AG04450 (cell line): ENCODE measurements around the gene FAM107A. TPM values are rescaled to one million over a fixed set of nuclear protein-coding genes. Genes with fewer than 3 reads are reported as not detected.
A peak's percentile ranks its signal among the peaks of the same experiment; 100 is the strongest.
"Not testable (repeated sequence)": the region's sequence is repeated elsewhere in the genome, so short reads cannot be mapped to it uniquely, and the experiment has no call there.

Source experiments
- CTCF ChIA-PET: fragments of 300-600, 350-600 bp; formaldehyde crosslinking; extraction: SDS; loops from one replicate; lab custom pipeline; 2022; ENCODE audit warnings: antibody characterized with exemption, inconsistent platforms; lab: Charles Lee
- POLR2A ChIA-PET: fragments of 350-600 bp; formaldehyde crosslinking; extraction: SDS; loops from one replicate; lab custom pipeline; 2021; ENCODE audit warnings: antibody characterized with exemption, inconsistent platforms; lab: Yijun Ruan, JAX
- DNase-seq: peaks from one replicate; pipeline ENCODE4 v3.0.0-alpha.2; 2011; ENCODE audit warnings: low read depth, low spot score
- H3K27ac ChIP-seq: one replicate; pipeline ENCODE4 v1.5.1; 2012; ENCODE audit warnings: low read depth, low read length, control low read depth
- H3K27me3 ChIP-seq: one replicate; pipeline ENCODE4 v1.6.0; 2012; ENCODE audit warnings: low read length; ENCODE audit not compliant: control insufficient read depth, insufficient read depth
- H3K4me3 ChIP-seq: 2 replicates; pipeline ENCODE4 v1.5.1; 2011; ENCODE audit warnings: mild to moderate bottlenecking, low read depth, low read length, control low read depth
- H3K9me3 ChIP-seq: 2 replicates; pipeline ENCODE4 v1.5.1; 2012; ENCODE audit warnings: low read length; ENCODE audit not compliant: control insufficient read depth, insufficient read depth
- polyA plus RNA-seq: library from polyadenylated mRNA; depleted of rRNA; stranded (reverse); fragments of >200 nt; gene quantifications from 2 replicates; pipeline ENCODE4 v1.2.3, GENCODE V29; 2011
- TF ChIP-seq, protein P1 (sequence below): IDR thresholded peaks from 2 replicates; pipeline ENCODE4 v1.5.1; 2011; ENCODE audit warnings: low read depth, low read length, control low read depth, inconsistent platforms

The FAM107A gene
- polyA plus RNA-seq, 1 experiment, result 0.02 TPM

DNA sequence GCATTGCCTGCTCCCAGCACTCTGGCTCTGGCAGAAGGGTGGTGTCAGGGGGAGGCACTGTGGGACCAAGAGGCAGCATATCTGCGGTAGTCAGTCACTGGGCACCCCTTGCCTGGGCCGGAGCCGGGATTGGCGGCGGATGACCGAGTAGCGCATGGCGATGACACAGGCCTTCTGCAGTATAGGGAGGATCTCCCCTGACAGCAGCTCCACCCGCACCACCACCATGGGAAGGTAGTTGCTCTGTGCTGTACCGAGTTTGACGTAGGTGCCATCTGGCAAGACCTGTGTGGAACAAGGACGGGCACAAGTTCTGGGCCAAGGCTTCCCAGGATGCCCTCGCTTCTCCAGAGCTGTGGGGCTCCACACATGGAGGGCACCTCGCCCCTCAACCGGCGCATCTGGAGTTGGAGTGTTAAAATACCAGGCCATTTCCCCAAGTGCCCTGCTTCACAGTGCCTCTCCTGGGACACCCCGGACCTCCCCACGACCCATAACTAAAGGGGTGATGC is 46.8 kb downstream of the FAM107A start:
- Histone ChIP-seq H3K9me3 (no peaks in the 10 kb centered on the region), H3K27me3 (no peaks in the 10 kb centered on the region), H3K27ac (no peak overlapping the region), H3K4me3 (no peak overlapping the region)
- no peak for DNase-seq
- TF ChIP-seq, protein P1, sequence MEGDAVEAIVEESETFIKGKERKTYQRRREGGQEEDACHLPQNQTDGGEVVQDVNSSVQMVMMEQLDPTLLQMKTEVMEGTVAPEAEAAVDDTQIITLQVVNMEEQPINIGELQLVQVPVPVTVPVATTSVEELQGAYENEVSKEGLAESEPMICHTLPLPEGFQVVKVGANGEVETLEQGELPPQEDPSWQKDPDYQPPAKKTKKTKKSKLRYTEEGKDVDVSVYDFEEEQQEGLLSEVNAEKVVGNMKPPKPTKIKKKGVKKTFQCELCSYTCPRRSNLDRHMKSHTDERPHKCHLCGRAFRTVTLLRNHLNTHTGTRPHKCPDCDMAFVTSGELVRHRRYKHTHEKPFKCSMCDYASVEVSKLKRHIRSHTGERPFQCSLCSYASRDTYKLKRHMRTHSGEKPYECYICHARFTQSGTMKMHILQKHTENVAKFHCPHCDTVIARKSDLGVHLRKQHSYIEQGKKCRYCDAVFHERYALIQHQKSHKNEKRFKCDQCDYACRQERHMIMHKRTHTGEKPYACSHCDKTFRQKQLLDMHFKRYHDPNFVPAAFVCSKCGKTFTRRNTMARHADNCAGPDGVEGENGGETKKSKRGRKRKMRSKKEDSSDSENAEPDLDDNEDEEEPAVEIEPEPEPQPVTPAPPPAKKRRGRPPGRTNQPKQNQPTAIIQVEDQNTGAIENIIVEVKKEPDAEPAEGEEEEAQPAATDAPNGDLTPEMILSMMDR, result no peak
- POLR2A ChIA-PET, result no interaction called here
- CTCF ChIA-PET, result interaction anchor here (1.2 to 2.5 kb wide), 3 partner anchors 8 to 100 kb away, joined by 3 to 8 read pairs (median 6); no protein-coding TSS in a partner anchor

DNA sequence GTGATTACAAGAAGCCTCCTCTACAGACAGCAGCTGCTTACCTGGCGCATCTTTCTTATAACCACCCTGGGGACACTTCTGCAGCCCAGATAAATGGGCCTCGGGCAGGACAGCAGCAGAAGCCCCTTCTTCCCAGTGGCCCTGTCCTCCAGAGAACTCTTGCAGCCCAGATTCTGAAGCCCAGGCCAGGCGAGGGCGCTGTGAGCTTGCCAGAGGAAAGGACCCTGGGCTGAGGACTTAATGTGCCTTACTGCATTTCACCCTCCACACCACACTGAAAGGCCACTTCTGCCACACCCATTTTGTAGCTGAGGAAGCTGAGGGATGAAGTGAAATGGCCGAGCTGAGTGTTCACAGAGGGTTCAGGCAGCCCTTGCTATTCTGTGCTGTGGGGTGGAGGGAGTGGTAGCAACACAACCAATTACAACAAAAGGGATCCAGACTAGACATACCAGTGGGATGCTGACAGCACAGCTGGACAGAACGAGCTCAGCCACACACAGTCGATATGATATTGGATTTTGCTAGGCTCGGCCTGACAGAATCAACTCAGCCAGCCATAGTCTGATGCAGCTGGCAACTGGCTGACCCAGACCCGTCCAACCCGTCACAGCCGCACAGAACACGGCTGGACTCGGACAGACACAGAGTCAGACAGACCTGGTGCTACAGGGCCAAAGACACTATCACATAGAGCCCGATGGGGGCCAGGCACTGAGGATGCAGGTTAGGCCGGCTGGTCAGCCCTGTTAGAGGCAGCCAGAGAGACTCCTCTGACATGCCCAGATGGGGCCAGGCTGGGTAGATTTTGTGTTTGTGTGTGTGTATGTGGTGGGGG is 47.5 kb downstream of the FAM107A start:
- Histone ChIP-seq H3K4me3 (no peak overlapping the region), H3K9me3 (no peaks in the 10 kb centered on the region), H3K27ac (no peak overlapping the region), H3K27me3 (no peaks in the 10 kb centered on the region)
- CTCF ChIA-PET, result interaction anchor here (1.0 to 2.5 kb wide), 5 partner anchors 8 to 221 kb away, joined by 3 to 8 read pairs (median 3); no protein-coding TSS in a partner anchor
- no peak for DNase-seq
- POLR2A ChIA-PET, result no interaction called here
- TF ChIP-seq, protein P1, result peak; percentile 41

DNA sequence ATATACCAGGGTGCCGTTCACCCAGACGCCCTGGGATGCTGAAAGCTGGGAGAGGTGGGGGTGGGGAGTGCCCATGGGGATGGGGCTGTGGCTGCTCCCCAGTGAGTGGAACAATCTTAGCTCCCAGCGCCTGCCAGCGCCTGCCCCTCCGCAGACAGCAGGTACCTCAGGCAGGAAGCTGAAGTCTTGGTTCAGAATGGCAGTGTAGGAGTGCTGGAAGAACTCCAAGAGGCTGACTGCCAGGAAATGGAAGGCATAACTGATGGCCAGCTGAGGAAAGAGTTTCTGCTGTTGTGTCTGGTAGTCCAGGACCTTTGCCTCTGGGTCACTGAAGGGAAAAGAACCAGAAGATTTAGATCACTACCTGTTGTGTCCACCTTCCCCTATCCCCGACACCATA is 48.6 kb downstream of the FAM107A start:
- no peaks in the 10 kb centered on the region for H3K27me3 ChIP-seq
- TF ChIP-seq, protein P1, result no peak
- no peak for DNase-seq
- ChIA-PET POLR2A (no interaction called here), CTCF (interaction anchor here (0.5 to 2.5 kb wide), 7 partner anchors 12 to 716 kb away, joined by 3 to 8 read pairs (median 4); no protein-coding TSS in a partner anchor)
- no peaks in the 10 kb centered on the region for H3K9me3 ChIP-seq
- H3K27ac ChIP-seq, result no peak overlapping the region
- H3K4me3 ChIP-seq, result no peak overlapping the region

DNA sequence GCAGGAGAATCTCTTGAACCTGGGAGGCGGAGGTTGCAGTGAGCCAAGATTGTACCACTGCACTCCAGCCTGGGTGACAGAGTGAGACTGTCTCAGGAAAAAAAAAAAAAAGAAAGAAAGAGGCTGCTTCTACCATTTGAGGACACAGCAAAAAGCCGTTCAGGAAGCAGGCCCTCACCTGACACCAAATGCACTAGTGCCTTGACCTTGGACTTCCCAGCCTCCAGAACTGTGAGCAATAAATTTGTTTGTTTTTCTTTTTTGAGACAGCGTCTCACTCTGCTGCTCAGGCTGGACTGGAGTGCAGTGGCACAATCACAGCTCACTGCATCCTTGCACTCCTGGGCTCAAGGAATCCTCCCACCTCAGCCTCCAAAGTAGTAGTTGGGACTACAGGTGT is 49.8 kb downstream of the FAM107A start:
- CTCF ChIA-PET, result not testable (repeated sequence)
- POLR2A ChIA-PET, result interaction anchor here (0.7 to 1.2 kb wide), 2 partner anchors 10 to 202 kb away, joined by 4 to 6 read pairs; partner anchors contain the start of gene ACOX2

DNA sequence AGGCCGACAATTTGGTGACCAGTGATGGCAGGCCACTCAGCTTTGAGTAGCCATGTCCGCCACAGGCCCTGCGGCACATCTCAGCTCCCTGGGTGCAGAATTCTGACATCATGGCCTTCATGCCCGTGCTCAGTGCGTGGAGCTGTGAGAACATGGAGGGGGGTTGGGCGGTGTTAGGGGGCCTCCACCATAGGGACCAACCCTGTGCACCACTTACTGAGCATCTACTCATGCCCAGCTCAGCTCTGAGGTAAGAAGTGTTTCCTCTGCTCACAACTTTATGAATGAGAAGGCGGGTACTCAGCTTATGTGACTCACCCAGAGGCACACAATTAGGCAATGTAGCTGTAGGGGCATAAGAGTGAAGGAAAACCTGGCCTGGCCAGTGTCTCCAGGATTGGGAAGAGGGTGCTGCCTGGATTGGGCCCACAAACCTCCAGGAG is 50.7 kb downstream of the FAM107A start:
- Histone ChIP-seq H3K27ac (peak overlapping the region; percentile 12), H3K27me3 (no peaks in the 10 kb centered on the region), H3K9me3 (no peaks in the 10 kb centered on the region), H3K4me3 (no peak overlapping the region)
- peak; percentile 72 for DNase-seq
- TF ChIP-seq, protein P1, result no peak
- POLR2A ChIA-PET, result interaction anchor here (0.9 to 1.2 kb wide), 3 partner anchors 11 to 207 kb away, joined by 3 to 6 read pairs (median 3); partner anchors contain the start of gene ACOX2
- CTCF ChIA-PET, result interaction anchor here (0.5 to 2.0 kb wide), 3 partner anchors 11 to 219 kb away, joined by 3 to 7 read pairs (median 3); partner anchors contain the start of gene ACOX2

More for the DNA sequence above, 49.8 kb downstream of the FAM107A start:
- H3K9me3 ChIP-seq, DNase-seq, H3K27ac ChIP-seq, H3K27me3 ChIP-seq, H3K4me3 ChIP-seq: not testable (repeated sequence)
